Prostate gland (tissue), 2 donors: ENCODE results near the gene IL12RB2. TPM values are rescaled to one million over a fixed set of nuclear protein-coding genes. Genes with fewer than 3 reads are reported as not detected.

Source experiments
- DNase-seq: peaks from one replicate; pipeline ENCODE4 v3.0.0-alpha.2; 2019; ENCODE audit warnings: low spot score
- H3K27ac ChIP-seq, 2 donors: fragments of 200-600 bp; sonication (generic); 2 replicates each; pipeline ENCODE4 v1.5.1; 2017 to 2019
- H3K27me3 ChIP-seq: fragments of 200-600 bp; sonication (generic); replicated peaks from 2 replicates; pipeline ENCODE4 v1.5.1; 2019; ENCODE audit not compliant: insufficient read depth
- H3K36me3 ChIP-seq, 2 donors: fragments of 200-600 bp; sonication (generic); 1 replicate in 1 of 2; 2 replicates in 1 of 2; pipeline versions ENCODE4 v1.5.1 to v1.8.1; 2017 to 2019
- H3K4me1 ChIP-seq: fragments of 200-600 bp; sonication (generic); replicated peaks from 2 replicates; pipeline ENCODE4 v1.5.1; 2019
- H3K4me3 ChIP-seq, 2 donors: fragments of 200-600 bp; sonication (generic); 2 replicates each; pipeline ENCODE4 v1.5.1; 2017 to 2019
- H3K9me3 ChIP-seq: fragments of 200-600 bp; sonication (generic); 2 replicates; pipeline ENCODE4 v1.5.1; 2017
- CTCF ChIP-seq, 4 experiments: fragments of 200-600 bp in 2 of 4; fragments of 450-650 bp in 2 of 4; sonication (generic) in 2 of 4; IDR thresholded peaks; 1 replicate in 3 of 4; 2 replicates in 1 of 4; pipeline ENCODE4 v1.5.1; 2016 to 2019; ENCODE audit warnings: antibody characterized with exemption in 4 of 4, mild to moderate bottlenecking in 2 of 4, moderate library complexity in 2 of 4
- POLR2A ChIP-seq: fragments of 450-650 bp; IDR thresholded peaks from one replicate; pipeline ENCODE4 v1.6.1; 2016; ENCODE audit warnings: antibody characterized with exemption, mild to moderate bottlenecking
- POLR2AphosphoS5 ChIP-seq: sonication (generic); formaldehyde crosslinking; IDR thresholded peaks from one replicate; pipeline ENCODE4 v1.6.1; 2017; ENCODE audit warnings: antibody characterized with exemption
- WGBS: methylation state at CpG from one replicate; pipeline ENCODE4 v1.1.5; 2018; 5-methylcytosine and 5-hydroxymethylcytosine counted together
- intact Hi-C: fragments of 100-400 bp; cut with DNase I; formaldehyde crosslinking; loops from one replicate; pipeline ENCODE4 v1.14.2; 2022
- total RNA-seq, 2 donors: library from RNA; depleted of rRNA; stranded (reverse); fragments of >200 nt; gene quantifications; one replicate each; pipeline ENCODE4 v1.1.0, GENCODE V29; 2016

The IL12RB2 gene
- total RNA-seq, 2 donors from 2014 or later: 0.18 to 1.6 TPM

- no peak for DNase-seq
- H3K4me1 ChIP-seq: no peaks in the 10 kb centered on the region
- H3K9me3 ChIP-seq: no peaks in the 10 kb centered on the region
- intact Hi-C loops: loop anchor here (2.0 kb wide), 1 partner anchor 154 kb away; no protein-coding TSS in a partner anchor
- no peaks in the 10 kb centered on the region for H3K27me3 ChIP-seq
- H3K4me3 ChIP-seq: no peak overlapping the region
- no peak overlapping the region for H3K27ac ChIP-seq
- H3K36me3 ChIP-seq: no peaks in the 10 kb centered on the region
- no peak for TF ChIP-seq CTCF (IDR thresholded peaks at IDR 0.05)
- TF ChIP-seq POLR2A: no peak
- no peak for TF ChIP-seq POLR2AphosphoS5
- 94% methylated on average over 1 of the region's 1 CpG for WGBS
Observed at GRCh38 chr1:67346982-67347381, 39.3 kb downstream of the IL12RB2 start.

- DNase-seq: peak; percentile 34
- TF ChIP-seq POLR2A (no peak), CTCF (IDR thresholded peaks at IDR 0.05) (peak; percentile 13 to 77 (median 72))
- no peak overlapping the region for H3K4me3 ChIP-seq
- H3K36me3 ChIP-seq: no peaks in the 10 kb centered on the region
- 50% methylated on average over 12 of the region's 12 CpGs for WGBS
- H3K9me3 ChIP-seq: no peaks in the 10 kb centered on the region
- H3K27ac ChIP-seq: no peak overlapping the region
- no peaks in the 10 kb centered on the region for H3K4me1 ChIP-seq
- intact Hi-C loops: loop anchor here (2.0 kb wide), 1 partner anchor 153 kb away; no protein-coding TSS in a partner anchor
- H3K27me3 ChIP-seq: no peaks in the 10 kb centered on the region
Observed at GRCh38 chr1:67347688-67348472, 40.2 kb downstream of the IL12RB2 start.

GRCh38 chr1:67348586-67349252 is 41.0 kb downstream of the IL12RB2 start:
- 62% methylated on average over 6 of the region's 6 CpGs for WGBS
- no peaks in the 10 kb centered on the region for H3K9me3 ChIP-seq

GRCh38 chr1:67350783-67351182 is 43.1 kb downstream of the IL12RB2 start:
- no peaks in the 10 kb centered on the region for H3K36me3 ChIP-seq
- 73% methylated on average over 2 of the region's 2 CpGs for WGBS
- H3K27ac ChIP-seq: no peak overlapping the region
- H3K4me3 ChIP-seq: no peak overlapping the region
- TF ChIP-seq POLR2A: no peak
- no peak for TF ChIP-seq CTCF (IDR thresholded peaks at IDR 0.05)
- TF ChIP-seq POLR2AphosphoS5: no peak
- no peaks in the 10 kb centered on the region for H3K9me3 ChIP-seq
- H3K27me3 ChIP-seq: no peaks in the 10 kb centered on the region
- no peaks in the 10 kb centered on the region for H3K4me1 ChIP-seq
- intact Hi-C loops: no loop called here
- DNase-seq: no peak

More at GRCh38 chr1:67348586-67349252, 41.0 kb downstream of the IL12RB2 start:
- no peaks in the 10 kb centered on the region for H3K4me1 ChIP-seq
- DNase-seq: no peak
- no peak overlapping the region for H3K4me3 ChIP-seq
- no peaks in the 10 kb centered on the region for H3K36me3 ChIP-seq
- no peaks in the 10 kb centered on the region for H3K27me3 ChIP-seq
- no peak overlapping the region for H3K27ac ChIP-seq
- no peak for TF ChIP-seq CTCF (IDR thresholded peaks at IDR 0.05)
- no peak for TF ChIP-seq POLR2A
- no peak for TF ChIP-seq POLR2AphosphoS5
- intact Hi-C loops: no loop called here
